Amniotic epithelial cell (primary cell): ENCODE data around the gene SCAMP3.
"Not testable (repeated sequence)": the region's sequence is repeated elsewhere in the genome, so short reads cannot be mapped to it uniquely, and the experiment has no call there.

Experiments used
- DNase-seq: peaks from one replicate; pipeline ENCODE4 v3.0.0-alpha.2; 2010; ENCODE audit warnings: low read depth

Gene SCAMP3

GRCh38 chr1:155254228-155254713, 7.9 kb downstream of the SCAMP3 start:
- DNase-seq = no peak

GRCh38 chr1:155253797-155254196, 8.4 kb downstream of the SCAMP3 start:
- DNase-seq = no peak

GRCh38 chr1:155253208-155253607, 9.0 kb downstream of the SCAMP3 start:
- no peak for DNase-seq

- no peak for DNase-seq
Measured at GRCh38 chr1:155251566-155251965, 10.6 kb downstream of the SCAMP3 start.

- DNase-seq = peak; percentile 77
Measured at GRCh38 chr1:155250633-155251449, 11.3 kb downstream of the SCAMP3 start.

- DNase-seq = no peak
Measured at GRCh38 chr1:155250246-155250632, 11.9 kb downstream of the SCAMP3 start.

- DNase-seq = no peak
Measured at GRCh38 chr1:155247667-155248553, 14.2 kb downstream of the SCAMP3 start.

- not testable (repeated sequence) for DNase-seq
Measured at GRCh38 chr1:155246796-155247195, 15.4 kb downstream of the SCAMP3 start.

- DNase-seq = no peak
Measured at GRCh38 chr1:155245163-155245524, 17.0 kb downstream of the SCAMP3 start.

GRCh38 chr1:155244368-155245162, 17.6 kb downstream of the SCAMP3 start:
- DNase-seq = peak; percentile 100

GRCh38 chr1:155242805-155243358, 19.3 kb downstream of the SCAMP3 start:
- peak; percentile 52 for DNase-seq

GRCh38 chr1:155241841-155242264, 20.3 kb downstream of the SCAMP3 start:
- DNase-seq = no peak

GRCh38 chr1:155241069-155241679, 21.0 kb downstream of the SCAMP3 start:
- DNase-seq = peak; percentile 74

GRCh38 chr1:155236451-155236850, 25.7 kb downstream of the SCAMP3 start:
- DNase-seq = no peak

- DNase-seq = not testable (repeated sequence)
Measured at GRCh38 chr1:155235375-155235774, 26.8 kb downstream of the SCAMP3 start.

GRCh38 chr1:155233502-155233901, 28.7 kb downstream of the SCAMP3 start:
- not testable (repeated sequence) for DNase-seq

GRCh38 chr1:155232001-155232978, 29.9 kb downstream of the SCAMP3 start:
- peak; percentile 67 for DNase-seq

GRCh38 chr1:155231302-155231701, 30.9 kb downstream of the SCAMP3 start:
- DNase-seq = not testable (repeated sequence)

- no peak for DNase-seq
Measured at GRCh38 chr1:155228096-155228427, 34.1 kb downstream of the SCAMP3 start.
